ENCODE results near the gene BRAF.
"Not testable (repeated sequence)": the region's sequence is repeated elsewhere in the genome, so short reads cannot be mapped to it uniquely, and the experiment has no call there.

BRAF gene

DNA sequence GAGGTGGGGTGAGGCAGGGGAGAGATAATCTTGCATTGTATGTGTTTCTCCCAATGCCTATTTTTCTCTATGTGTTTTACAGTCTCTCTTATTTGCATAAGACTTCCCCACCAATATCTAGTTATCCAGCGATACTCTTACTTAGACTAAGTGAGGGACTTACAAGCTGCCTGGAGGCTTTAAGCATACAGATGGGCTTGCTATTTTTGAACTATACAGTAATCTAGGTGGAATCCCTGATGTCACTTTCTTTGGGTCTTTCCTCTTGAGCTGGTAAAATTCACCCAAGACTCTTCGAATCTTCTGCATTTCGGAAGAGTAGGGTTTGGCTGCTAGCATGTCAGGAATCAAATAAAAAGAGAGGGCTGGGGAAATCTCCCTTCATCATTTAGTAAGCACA, 151.6 kb downstream of the BRAF start:
- H3K9me3 Mint-ChIP-seq = no peaks in the 10 kb centered on the region
- peaks cover 28% of the 10 kb centered on the region for H3K36me3 Mint-ChIP-seq (ENCODE audit: insufficient read depth)
- no peak overlapping the region for H3K27ac Mint-ChIP-seq (ENCODE audit: low read depth)
- no peaks in the 10 kb centered on the region for H3K27me3 Mint-ChIP-seq
- ATAC-seq (replicated peaks; ENCODE audit: extremely low read depth, poor library complexity, severe bottlenecking) (no peak), DNase-seq (ENCODE audit: low spot score in 2 of 2) (no peak)
- no peaks in the 10 kb centered on the region for H3K4me1 Mint-ChIP-seq
- H3K4me3 Mint-ChIP-seq = no peak overlapping the region

DNA sequence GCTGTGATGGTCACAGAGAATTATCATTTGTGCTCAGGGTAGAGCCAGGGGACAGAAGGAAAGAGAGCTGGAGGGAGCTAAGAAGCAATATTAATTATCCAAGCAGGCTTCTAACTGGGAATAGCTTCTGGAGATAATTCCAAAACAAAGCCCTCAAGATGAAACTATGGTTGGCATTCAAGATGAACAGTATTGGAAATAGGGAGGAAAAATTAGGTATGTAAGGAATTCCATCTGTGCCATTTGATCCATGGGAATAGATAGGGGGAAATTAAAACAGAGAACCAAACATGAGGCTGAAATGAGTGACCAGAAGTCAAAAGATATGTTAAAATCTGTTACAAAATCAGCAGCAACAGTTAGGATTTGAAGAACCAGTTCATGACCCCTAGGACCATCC, 152.9 kb downstream of the BRAF start:
- H3K9me3 Mint-ChIP-seq = no peaks in the 10 kb centered on the region
- no peak for DNase-seq (ENCODE audit: low spot score in 2 of 2)
- H3K27ac Mint-ChIP-seq (ENCODE audit: low read depth) = no peak overlapping the region
- peaks cover 25% of the 10 kb centered on the region for H3K36me3 Mint-ChIP-seq (ENCODE audit: insufficient read depth)
- ATAC-seq (replicated peaks; ENCODE audit: extremely low read depth, poor library complexity, severe bottlenecking) = no peak
- no peak overlapping the region for H3K4me3 Mint-ChIP-seq
- no peaks in the 10 kb centered on the region for H3K27me3 Mint-ChIP-seq
- H3K4me1 Mint-ChIP-seq = no peaks in the 10 kb centered on the region

DNA sequence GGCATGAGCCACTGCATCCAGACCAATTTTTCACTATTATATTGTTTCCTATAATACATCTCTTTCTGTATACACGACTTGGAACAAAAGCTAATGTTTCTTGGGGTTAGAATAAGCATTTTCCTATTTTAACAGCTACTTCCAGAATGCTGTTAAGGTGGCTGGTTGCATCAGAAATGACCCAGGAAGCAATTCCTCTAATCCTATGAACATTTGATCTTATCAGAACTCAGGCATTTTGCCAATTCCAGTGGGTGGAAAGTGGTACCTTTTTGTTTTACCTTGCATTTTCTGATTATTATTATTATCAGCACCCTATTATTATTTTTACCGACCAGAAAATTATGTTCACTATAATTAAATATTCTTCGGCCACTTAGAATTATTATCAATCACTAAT, 154.9 kb downstream of the BRAF start:
- Mint-ChIP-seq H3K27ac (ENCODE audit: low read depth) (no peak overlapping the region), H3K36me3 (ENCODE audit: insufficient read depth) (peaks cover 20% of the 10 kb centered on the region)

DNA sequence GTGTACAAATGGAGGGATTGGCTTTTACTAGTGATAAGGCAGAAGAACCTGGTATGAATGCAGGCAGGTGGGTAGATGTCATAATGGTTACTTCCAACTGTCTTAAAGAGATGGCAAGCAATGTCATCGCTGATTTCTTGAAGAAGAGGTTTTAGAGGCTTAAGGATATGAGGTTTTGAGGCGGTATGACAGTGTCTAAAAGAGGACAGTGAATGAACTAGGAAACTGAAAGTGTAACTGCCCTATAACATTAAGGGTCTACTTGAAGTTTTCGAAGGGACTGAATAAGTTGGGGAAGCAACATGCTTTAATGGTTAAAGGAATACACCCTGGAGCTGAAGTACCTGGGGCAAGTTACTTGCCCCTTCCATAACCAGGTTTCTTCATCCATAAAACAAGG, 157.3 kb downstream of the BRAF start:
- DNase-seq (ENCODE audit: low spot score in 2 of 2) (no peak), ATAC-seq (replicated peaks; ENCODE audit: extremely low read depth, poor library complexity, severe bottlenecking) (no peak)
- Mint-ChIP-seq H3K27ac (ENCODE audit: low read depth) (no peak overlapping the region), H3K4me3 (no peak overlapping the region), H3K9me3 (no peaks in the 10 kb centered on the region), H3K36me3 (ENCODE audit: insufficient read depth) (peaks cover 19% of the 10 kb centered on the region), H3K4me1 (no peaks in the 10 kb centered on the region), H3K27me3 (no peaks in the 10 kb centered on the region)

More for the DNA sequence above, 154.9 kb downstream of the BRAF start:
- no peak for ATAC-seq (replicated peaks; ENCODE audit: extremely low read depth, poor library complexity, severe bottlenecking)
- H3K4me3 Mint-ChIP-seq = no peak overlapping the region
- no peak for DNase-seq (ENCODE audit: low spot score in 2 of 2)
- H3K27me3 Mint-ChIP-seq = no peaks in the 10 kb centered on the region
- no peaks in the 10 kb centered on the region for H3K9me3 Mint-ChIP-seq
- no peaks in the 10 kb centered on the region for H3K4me1 Mint-ChIP-seq

DNA sequence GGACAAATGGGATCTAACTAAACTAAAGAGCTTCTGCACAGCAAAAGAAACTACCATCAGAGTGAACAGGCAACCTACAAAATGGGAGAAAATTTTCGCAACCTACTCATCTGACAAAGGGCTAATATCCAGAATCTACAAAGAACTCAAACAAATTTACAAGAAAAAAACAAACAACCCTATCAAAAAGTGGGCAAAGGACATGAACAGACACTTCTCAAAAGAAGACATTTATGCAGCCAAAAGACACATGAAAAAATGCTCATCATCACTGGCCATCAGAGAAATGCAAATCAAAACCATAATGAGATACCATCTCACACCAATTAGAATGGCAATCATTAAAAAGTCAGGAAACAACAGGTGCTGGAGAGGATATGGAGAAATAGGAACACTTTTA, 159.3 kb downstream of the BRAF start:
- not testable (repeated sequence) for H3K9me3 Mint-ChIP-seq; DNase-seq (ENCODE audit: low spot score in 2 of 2); H3K4me1 Mint-ChIP-seq; H3K27ac Mint-ChIP-seq (ENCODE audit: low read depth); ATAC-seq (replicated peaks; ENCODE audit: extremely low read depth, poor library complexity, severe bottlenecking); H3K27me3 Mint-ChIP-seq; H3K36me3 Mint-ChIP-seq (ENCODE audit: insufficient read depth); H3K4me3 Mint-ChIP-seq

DNA sequence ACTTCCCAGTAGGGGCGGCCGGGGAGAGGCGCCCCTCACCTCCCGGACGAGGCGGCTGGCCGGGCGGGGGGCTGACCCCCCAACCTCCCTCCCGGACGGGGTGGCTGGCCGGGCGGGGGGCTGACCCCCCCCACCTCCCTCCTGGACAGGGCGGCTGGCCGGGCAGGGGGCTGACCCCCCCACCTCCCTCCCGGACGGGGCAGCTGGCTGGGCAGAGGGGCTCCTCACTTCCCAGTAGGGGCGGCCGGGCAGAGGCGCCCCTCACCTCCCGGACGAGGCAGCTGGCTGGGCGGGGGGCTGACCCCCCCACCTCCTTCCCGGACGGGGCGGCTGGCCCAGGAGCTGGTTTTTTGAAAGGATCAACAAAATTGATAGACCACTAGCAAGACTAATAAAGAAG, 161.6 kb downstream of the BRAF start:
- H3K4me3 Mint-ChIP-seq; H3K4me1 Mint-ChIP-seq; DNase-seq (ENCODE audit: low spot score in 2 of 2); H3K27me3 Mint-ChIP-seq; H3K27ac Mint-ChIP-seq (ENCODE audit: low read depth); H3K9me3 Mint-ChIP-seq; ATAC-seq (replicated peaks; ENCODE audit: extremely low read depth, poor library complexity, severe bottlenecking); H3K36me3 Mint-ChIP-seq (ENCODE audit: insufficient read depth): not testable (repeated sequence)

DNA sequence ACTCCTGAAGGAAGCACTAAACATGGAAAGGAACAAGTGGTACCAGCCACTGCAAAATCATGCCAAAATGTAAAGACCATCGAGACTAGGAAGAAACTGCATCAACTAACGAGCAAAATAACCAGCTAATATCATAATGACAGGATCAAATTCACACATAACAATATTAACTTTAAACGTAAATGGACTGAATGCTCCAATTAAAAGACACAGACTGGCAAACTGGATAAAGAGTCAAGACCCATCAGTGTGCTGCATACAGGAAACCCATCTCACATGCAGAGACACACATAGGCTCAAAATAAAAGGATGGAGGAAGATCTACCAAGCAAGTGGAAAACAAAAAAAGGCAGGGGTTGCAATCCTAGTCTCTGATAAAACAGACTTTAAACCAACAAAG, 163.4 kb downstream of the BRAF start:
- not testable (repeated sequence) for H3K27ac Mint-ChIP-seq (ENCODE audit: low read depth); ATAC-seq (replicated peaks; ENCODE audit: extremely low read depth, poor library complexity, severe bottlenecking); H3K9me3 Mint-ChIP-seq; DNase-seq (ENCODE audit: low spot score in 2 of 2); H3K36me3 Mint-ChIP-seq (ENCODE audit: insufficient read depth); H3K27me3 Mint-ChIP-seq; H3K4me1 Mint-ChIP-seq; H3K4me3 Mint-ChIP-seq

DNA sequence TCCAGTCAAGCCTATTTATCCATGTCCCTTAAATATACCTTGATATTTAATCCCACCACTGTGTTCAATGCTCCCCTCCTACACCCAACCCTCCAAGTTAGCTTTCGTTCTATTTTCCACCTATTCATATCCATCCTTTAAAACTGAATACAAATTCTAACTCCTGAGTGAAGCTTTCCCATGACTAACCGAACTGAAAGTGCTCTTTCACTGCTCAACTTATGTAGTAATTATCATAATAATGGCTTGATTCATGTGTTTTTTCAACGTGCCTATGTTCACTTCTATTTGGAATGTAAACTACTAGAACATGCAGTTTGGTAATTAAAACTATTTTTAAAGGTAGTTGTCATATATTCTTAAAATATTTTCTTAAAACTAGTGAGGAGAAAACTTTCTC, 170.2 kb downstream of the BRAF start:
- Mint-ChIP-seq H3K4me3 (no peak overlapping the region), H3K27ac (ENCODE audit: low read depth) (no peak overlapping the region), H3K27me3 (no peaks in the 10 kb centered on the region), H3K36me3 (ENCODE audit: insufficient read depth) (peaks cover 18% of the 10 kb centered on the region), H3K9me3 (no peaks in the 10 kb centered on the region), H3K4me1 (peaks cover 3% of the 10 kb centered on the region)
- DNase-seq (ENCODE audit: low spot score in 2 of 2) = no peak
- no peak for ATAC-seq (replicated peaks; ENCODE audit: extremely low read depth, poor library complexity, severe bottlenecking)

DNA sequence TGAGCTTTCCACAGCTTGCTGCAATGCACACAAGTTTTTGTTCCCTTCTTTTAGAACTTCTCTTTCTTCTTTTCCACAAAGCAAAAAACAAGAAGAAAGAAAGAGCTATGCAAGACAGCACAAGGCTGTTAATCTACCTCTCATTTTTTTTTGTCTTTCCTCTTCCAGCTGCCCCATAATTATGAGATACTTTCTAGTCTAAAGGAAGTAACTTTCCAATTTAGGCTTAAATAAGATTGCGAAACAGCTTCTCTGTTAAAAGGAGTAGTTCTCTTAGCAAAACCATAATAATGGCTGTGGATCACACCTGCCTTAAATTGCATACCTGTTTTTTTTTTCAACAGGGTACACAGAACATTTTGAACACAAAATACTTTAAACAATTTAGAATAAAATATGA, 172.2 kb downstream of the BRAF start:
- ATAC-seq (replicated peaks; ENCODE audit: extremely low read depth, poor library complexity, severe bottlenecking) (no peak), DNase-seq (ENCODE audit: low spot score in 2 of 2) (no peak)
- Mint-ChIP-seq H3K9me3 (no peaks in the 10 kb centered on the region), H3K36me3 (ENCODE audit: insufficient read depth) (peaks cover 16% of the 10 kb centered on the region), H3K27me3 (no peaks in the 10 kb centered on the region), H3K4me3 (no peak overlapping the region), H3K4me1 (no peaks in the 10 kb centered on the region), H3K27ac (ENCODE audit: low read depth) (no peak overlapping the region)

DNA sequence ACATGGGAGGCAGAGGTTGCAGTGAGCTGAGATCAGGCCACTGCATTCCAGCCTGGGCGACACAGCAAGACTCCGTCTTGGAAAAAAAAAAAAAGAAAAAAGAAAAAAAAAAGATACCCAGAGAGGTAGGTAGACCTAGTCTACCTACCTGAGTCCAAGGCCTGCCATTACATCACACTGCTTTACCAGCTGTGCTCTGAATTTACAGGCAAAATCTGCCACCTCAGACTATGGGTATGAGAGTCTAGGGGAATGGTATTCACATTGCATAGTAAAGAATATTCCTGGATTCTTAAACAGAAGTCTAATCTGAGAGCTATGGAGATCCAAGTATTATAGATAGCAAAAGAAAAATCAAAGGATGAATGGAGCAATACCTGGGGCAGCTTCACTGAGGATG, 178.0 kb downstream of the BRAF start:
- Mint-ChIP-seq H3K27me3 (no peaks in the 10 kb centered on the region), H3K4me3 (no peak overlapping the region), H3K36me3 (ENCODE audit: insufficient read depth) (peaks cover 8% of the 10 kb centered on the region), H3K9me3 (no peaks in the 10 kb centered on the region), H3K4me1 (no peaks in the 10 kb centered on the region), H3K27ac (ENCODE audit: low read depth) (no peak overlapping the region)
- ATAC-seq (replicated peaks; ENCODE audit: extremely low read depth, poor library complexity, severe bottlenecking) = no peak
- no peak for DNase-seq (ENCODE audit: low spot score in 2 of 2)

DNA sequence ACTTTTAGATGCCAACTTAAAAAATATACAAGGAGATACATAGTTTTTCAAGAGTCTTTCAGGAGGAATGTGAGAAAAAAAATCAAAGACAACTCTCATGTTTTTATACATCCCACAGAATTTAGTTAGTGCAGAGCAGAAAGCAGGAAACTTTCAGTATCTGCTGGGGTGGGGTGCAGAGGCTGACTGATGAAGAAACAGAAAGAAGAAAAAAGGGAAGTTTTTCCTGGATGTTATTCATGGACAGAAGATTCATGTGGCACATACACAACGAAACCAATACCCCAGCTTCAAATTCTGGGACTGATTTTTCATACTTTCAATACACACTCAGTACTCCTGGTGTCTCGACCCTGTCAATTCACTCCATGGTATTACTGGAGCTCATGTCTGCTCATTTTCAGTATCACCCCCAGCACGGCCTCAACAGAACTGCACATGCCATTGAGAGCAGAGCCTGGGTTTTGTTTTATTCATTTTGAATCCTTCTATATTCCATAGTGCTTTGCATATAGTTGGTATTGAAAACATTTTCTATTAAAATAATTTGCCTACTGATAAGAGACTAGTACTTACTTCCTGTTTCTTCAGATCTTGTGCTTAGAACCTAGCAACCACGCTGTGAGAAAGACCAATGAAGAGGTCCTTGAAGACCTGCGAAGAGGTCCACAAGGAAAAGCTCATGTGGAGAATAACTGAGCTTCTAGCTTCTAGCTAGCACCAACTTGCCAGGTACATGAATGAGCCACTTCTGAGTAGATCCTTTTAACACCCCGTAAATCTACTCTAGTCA, 179.3 kb downstream of the BRAF start:
- H3K27ac Mint-ChIP-seq (ENCODE audit: low read depth) = no peak overlapping the region
- DNase-seq (ENCODE audit: low spot score in 2 of 2) = no peak
- H3K4me1 Mint-ChIP-seq = no peaks in the 10 kb centered on the region
- peaks cover 8% of the 10 kb centered on the region for H3K36me3 Mint-ChIP-seq (ENCODE audit: insufficient read depth)
- no peaks in the 10 kb centered on the region for H3K9me3 Mint-ChIP-seq
- no peak overlapping the region for H3K4me3 Mint-ChIP-seq
- ATAC-seq (replicated peaks; ENCODE audit: extremely low read depth, poor library complexity, severe bottlenecking) = no peak
- H3K27me3 Mint-ChIP-seq = no peaks in the 10 kb centered on the region

DNA sequence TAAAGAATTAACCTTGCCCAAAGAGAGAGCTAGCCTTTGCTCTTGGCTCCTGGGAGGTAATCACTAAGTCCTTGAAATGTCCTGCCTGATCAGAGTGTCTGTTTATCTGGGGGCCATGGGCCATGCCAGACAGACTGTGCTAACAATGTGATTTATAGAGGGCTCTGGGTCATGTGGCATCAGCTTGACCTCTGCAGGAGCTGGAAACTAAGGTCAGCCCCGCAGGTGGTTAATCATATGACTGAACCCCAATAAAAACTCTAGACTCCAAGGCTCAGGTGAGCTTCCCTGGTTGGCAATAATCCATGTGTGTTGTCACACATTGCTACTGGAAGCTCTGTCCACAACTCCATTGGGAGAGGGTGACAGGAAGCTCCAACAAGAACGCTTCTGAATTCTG, 180.7 kb downstream of the BRAF start:
- ATAC-seq (replicated peaks; ENCODE audit: extremely low read depth, poor library complexity, severe bottlenecking) (no peak), DNase-seq (ENCODE audit: low spot score in 2 of 2) (no peak)
- Mint-ChIP-seq H3K36me3 (ENCODE audit: insufficient read depth) (peaks cover 10% of the 10 kb centered on the region), H3K9me3 (no peaks in the 10 kb centered on the region), H3K27me3 (no peaks in the 10 kb centered on the region), H3K27ac (ENCODE audit: low read depth) (no peak overlapping the region), H3K4me3 (no peak overlapping the region), H3K4me1 (no peaks in the 10 kb centered on the region)

DNA sequence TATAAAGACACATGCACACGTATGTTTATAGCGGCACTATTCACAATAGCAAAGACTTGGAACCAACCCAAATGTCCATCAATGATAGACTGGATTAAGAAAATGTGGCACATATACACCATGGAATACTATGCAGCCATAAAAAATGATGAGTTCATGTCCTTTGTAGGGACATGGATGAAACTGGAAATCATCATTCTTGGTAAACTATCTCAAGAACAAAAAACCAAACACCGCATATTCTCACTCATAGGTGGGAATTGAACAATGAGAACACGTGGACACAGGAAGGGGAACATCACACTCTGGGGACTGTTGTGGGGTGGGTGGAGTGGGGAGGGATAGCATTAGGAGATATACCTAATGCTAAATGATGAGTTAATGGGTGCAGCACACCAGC, 181.5 kb downstream of the BRAF start:
- not testable (repeated sequence) for H3K27me3 Mint-ChIP-seq; H3K27ac Mint-ChIP-seq (ENCODE audit: low read depth); H3K9me3 Mint-ChIP-seq; ATAC-seq (replicated peaks; ENCODE audit: extremely low read depth, poor library complexity, severe bottlenecking); H3K4me3 Mint-ChIP-seq; DNase-seq (ENCODE audit: low spot score in 2 of 2); H3K4me1 Mint-ChIP-seq
- H3K36me3 Mint-ChIP-seq (ENCODE audit: insufficient read depth) = peaks cover 16% of the 10 kb centered on the region

Measured in central memory CD8-positive, alpha-beta T cell (primary cell).